ENCODE results near the gene PIF1.

PIF1 gene

GRCh38 chr15:64775551-64776401 is 49.7 kb downstream of the PIF1 start, which contains the start of gene RBPMS2:
RBPMS2 (minus strand) TSS chr15:64775589; CDS start chr15:64775319, 270 bp downstream.
- H3K36me3 Mint-ChIP-seq, result no peaks in the 10 kb centered on the region
- H3K9me3 Mint-ChIP-seq, result no peaks in the 10 kb centered on the region
- no peak within 1 kb of the TSS for H3K27ac Mint-ChIP-seq
- H3K4me3 Mint-ChIP-seq, result peak within 1 kb of the TSS; percentile 78
- peaks cover 22% of the 10 kb centered on the region for H3K27me3 Mint-ChIP-seq
- no peaks in the 10 kb centered on the region for H3K4me1 Mint-ChIP-seq

GRCh38 chr15:64774629-64775493 is 50.6 kb downstream of the PIF1 start:
- Mint-ChIP-seq H3K27ac (no peak overlapping the region), H3K27me3 (peaks cover 22% of the 10 kb centered on the region), H3K4me3 (peak overlapping the region; percentile 60), H3K36me3 (no peaks in the 10 kb centered on the region), H3K9me3 (no peaks in the 10 kb centered on the region), H3K4me1 (no peaks in the 10 kb centered on the region)

GRCh38 chr15:64774037-64774628 is 51.3 kb downstream of the PIF1 start:
- Mint-ChIP-seq H3K36me3 (no peaks in the 10 kb centered on the region), H3K4me1 (no peaks in the 10 kb centered on the region), H3K4me3 (peak overlapping the region; percentile 60), H3K9me3 (no peaks in the 10 kb centered on the region), H3K27ac (no peak overlapping the region), H3K27me3 (peaks cover 22% of the 10 kb centered on the region)

GRCh38 chr15:64773606-64774005 is 51.8 kb downstream of the PIF1 start:
- no peaks in the 10 kb centered on the region for H3K36me3 Mint-ChIP-seq
- peaks cover 22% of the 10 kb centered on the region for H3K27me3 Mint-ChIP-seq
- H3K4me3 Mint-ChIP-seq, result peak overlapping the region; percentile 60
- H3K4me1 Mint-ChIP-seq, result no peaks in the 10 kb centered on the region
- no peak overlapping the region for H3K27ac Mint-ChIP-seq
- H3K9me3 Mint-ChIP-seq, result no peaks in the 10 kb centered on the region

GRCh38 chr15:64772964-64773363 is 52.5 kb downstream of the PIF1 start:
- Mint-ChIP-seq H3K36me3 (no peaks in the 10 kb centered on the region), H3K27me3 (peaks cover 24% of the 10 kb centered on the region), H3K4me1 (no peaks in the 10 kb centered on the region), H3K4me3 (no peak overlapping the region), H3K9me3 (no peaks in the 10 kb centered on the region), H3K27ac (no peak overlapping the region)

- peaks cover 24% of the 10 kb centered on the region for H3K27me3 Mint-ChIP-seq
- no peak overlapping the region for H3K4me3 Mint-ChIP-seq
- no peak overlapping the region for H3K27ac Mint-ChIP-seq
- H3K9me3 Mint-ChIP-seq, result no peaks in the 10 kb centered on the region
- no peaks in the 10 kb centered on the region for H3K4me1 Mint-ChIP-seq
- no peaks in the 10 kb centered on the region for H3K36me3 Mint-ChIP-seq
These were observed 53.0 kb downstream of the PIF1 start for GRCh38 chr15:64772488-64772887.

- H3K4me3 Mint-ChIP-seq, result no peak overlapping the region
These were observed 54.8 kb downstream of the PIF1 start for GRCh38 chr15:64770626-64771025.

GRCh38 chr15:64767203-64767602 is 58.2 kb downstream of the PIF1 start:
- Mint-ChIP-seq H3K9me3 (no peaks in the 10 kb centered on the region), H3K36me3 (no peaks in the 10 kb centered on the region), H3K4me3 (no peak overlapping the region), H3K4me1 (no peaks in the 10 kb centered on the region), H3K27me3 (peaks cover 4% of the 10 kb centered on the region), H3K27ac (no peak overlapping the region)

More at GRCh38 chr15:64770626-64771025, 54.8 kb downstream of the PIF1 start:
- Mint-ChIP-seq H3K4me1 (no peaks in the 10 kb centered on the region), H3K27ac (no peak overlapping the region), H3K36me3 (no peaks in the 10 kb centered on the region), H3K9me3 (no peaks in the 10 kb centered on the region), H3K27me3 (peaks cover 16% of the 10 kb centered on the region)

- Mint-ChIP-seq H3K36me3 (no peaks in the 10 kb centered on the region), H3K27me3 (peaks cover 3% of the 10 kb centered on the region), H3K27ac (no peak overlapping the region), H3K9me3 (no peaks in the 10 kb centered on the region), H3K4me1 (no peaks in the 10 kb centered on the region), H3K4me3 (no peak overlapping the region)
These were observed 59.4 kb downstream of the PIF1 start for GRCh38 chr15:64766058-64766457.

Data from activated naive CD4-positive, alpha-beta T cell treated with anti-CD3 and anti-CD28 coated beads, Interleukin-2, amount 50 U/mL, for 24 hours (primary cell).